Erythroblast (primary cell): ENCODE results near the gene PRUNE2.

Experiments
- GATA1 ChIP-seq: IDR thresholded peaks from 2 replicates; pipeline ENCODE4 v1.6.1; 2011; ENCODE audit warnings: low read depth, mild to moderate bottlenecking, control low read depth, low read length, moderate library complexity
- POLR2A ChIP-seq: IDR thresholded peaks from 2 replicates; pipeline ENCODE4 v1.6.1; 2011; ENCODE audit warnings: mild to moderate bottlenecking, low read length

DNA sequence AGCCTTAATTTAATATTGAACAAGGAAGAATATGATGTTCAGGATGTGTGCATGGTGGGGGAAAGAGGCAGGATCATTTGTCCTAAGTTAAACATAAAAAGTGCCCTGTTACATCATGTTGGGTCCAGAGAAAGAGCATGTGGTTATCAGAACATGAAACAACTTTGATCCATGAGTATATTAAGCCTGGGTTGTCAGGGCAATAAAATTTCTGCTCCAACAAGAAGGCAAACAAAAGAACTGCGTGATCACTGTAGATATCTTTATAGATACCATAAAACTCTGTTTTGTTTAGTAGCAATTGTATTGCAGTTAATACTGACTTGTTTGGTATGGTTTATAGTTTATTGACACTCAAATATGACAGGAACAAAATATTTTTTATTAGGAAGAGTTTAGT is 106.4 kb downstream of the PRUNE2 start:
- no peak for TF ChIP-seq POLR2A
- TF ChIP-seq GATA1 = no peak
